GF-D8 (cell line): ENCODE measurements around the gene PTPRF.
"Not testable (repeated sequence)": the region's sequence is repeated elsewhere in the genome, so short reads cannot be mapped to it uniquely, and the experiment has no call there.

Experiments
- DNase-seq: peaks from one replicate; lab custom pipeline; 2025; lab: John Stamatoyannopoulos, UW

PTPRF gene

DNA sequence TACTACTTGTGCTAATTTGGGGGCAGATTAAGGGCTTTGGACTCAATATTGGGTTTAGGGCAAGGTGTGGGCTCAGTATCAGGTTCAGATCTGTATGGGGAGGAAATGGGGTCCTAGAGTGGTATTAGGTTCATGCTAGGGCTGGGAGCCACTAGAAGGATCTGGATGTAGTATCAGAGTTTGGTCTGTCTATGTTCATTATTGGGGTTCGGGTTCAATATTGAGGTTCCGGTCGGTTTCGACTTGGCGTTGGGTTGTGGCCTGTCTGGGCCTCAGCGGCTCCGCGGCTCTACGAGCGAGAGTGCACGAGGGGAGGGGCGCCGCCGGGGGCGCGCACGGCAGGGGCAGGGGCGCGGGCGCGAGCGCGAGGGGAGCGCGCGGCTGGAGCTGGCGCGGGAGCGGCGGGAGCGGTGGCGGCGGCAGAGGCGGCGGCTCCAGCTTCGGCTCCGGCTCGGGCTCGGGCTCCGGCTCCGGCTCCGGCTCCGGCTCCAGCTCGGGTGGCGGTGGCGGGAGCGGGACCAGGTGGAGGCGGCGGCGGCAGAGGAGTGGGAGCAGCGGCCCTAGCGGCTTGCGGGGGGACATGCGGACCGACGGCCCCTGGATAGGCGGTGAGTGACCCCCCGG, at the start of gene PTPRF:
TSS of gene PTPRF (plus strand) at position 401 of the 624 bp plus-strand sequence. CDS start 14,193 bp downstream, outside the sequence.
- DNase-seq: no peak

DNA sequence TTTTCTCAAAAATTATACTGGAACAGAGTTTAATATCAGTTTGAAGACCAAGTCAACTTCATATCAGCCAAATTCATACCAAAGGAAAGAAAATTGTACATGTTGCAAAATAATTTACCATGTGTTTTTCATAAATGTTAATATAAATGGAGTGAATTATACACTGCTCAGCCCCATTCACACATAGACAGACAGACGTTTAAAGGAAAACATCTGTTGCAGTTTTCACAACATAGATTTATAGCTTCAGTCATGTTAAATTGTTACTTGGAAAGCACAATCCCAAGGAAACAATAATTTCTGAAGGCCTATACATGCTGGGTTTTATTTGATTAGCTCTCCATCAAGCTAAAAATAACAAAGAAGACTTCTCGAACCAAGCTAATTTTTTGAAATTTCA, 49.2 kb upstream of the PTPRF start:
- no peak for DNase-seq

DNA sequence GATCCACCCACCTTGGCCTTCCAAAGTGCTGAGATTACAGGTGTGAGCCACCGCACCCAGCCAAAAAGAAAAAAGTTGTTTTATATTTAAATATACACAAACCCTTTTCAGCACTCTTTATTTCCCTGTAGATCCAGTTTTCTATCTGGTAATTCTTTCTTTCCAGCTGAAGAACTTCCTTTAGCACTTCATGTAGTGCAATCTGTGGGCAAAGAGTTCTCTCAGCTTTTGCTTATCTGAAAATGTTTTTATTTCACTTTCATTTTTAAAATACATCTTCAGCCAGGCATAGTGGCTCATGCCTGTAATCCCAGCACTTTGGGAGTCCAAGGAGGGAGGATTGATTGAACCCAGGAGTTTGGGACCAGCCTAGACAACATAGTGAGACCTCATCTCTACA, 48.5 kb upstream of the PTPRF start:
- DNase-seq: no peak

DNA sequence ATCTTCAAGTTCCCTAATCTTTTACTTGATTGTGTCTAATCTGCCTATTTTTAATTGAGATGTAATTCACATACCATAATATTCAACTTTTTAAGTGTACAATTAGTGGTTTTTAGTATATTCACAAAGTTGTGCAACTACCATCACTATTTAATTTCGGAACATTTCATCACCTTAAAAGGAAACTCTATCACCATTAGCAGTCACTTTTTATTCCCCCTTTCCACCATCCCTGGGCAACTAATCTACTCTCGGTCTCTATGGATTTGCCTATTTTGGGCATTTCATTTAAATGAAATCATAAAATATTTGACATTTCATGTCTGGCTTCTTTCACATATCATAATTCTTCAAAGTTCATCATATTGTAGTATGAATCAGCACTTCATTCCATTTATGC, 46.3 kb upstream of the PTPRF start:
- no peak for DNase-seq

DNA sequence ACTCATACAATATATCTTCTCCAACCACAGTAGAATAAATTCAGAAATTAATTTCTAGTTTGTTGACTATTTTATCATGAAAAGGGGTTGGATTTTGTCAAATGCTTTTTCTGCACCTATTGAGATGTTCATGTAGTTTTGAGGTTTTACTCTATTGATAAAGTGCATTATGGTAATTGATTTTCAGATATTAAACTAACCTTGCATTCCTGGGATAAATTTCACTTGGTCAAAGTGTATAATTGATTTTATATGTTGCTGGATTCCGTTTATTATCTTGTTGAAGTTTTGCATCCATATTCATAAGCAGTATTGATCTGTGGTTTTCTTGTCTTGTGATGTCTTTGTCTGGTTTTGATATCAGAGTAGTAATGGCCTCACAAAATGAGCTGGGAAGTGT, 42.5 kb upstream of the PTPRF start:
- DNase-seq: no peak

DNA sequence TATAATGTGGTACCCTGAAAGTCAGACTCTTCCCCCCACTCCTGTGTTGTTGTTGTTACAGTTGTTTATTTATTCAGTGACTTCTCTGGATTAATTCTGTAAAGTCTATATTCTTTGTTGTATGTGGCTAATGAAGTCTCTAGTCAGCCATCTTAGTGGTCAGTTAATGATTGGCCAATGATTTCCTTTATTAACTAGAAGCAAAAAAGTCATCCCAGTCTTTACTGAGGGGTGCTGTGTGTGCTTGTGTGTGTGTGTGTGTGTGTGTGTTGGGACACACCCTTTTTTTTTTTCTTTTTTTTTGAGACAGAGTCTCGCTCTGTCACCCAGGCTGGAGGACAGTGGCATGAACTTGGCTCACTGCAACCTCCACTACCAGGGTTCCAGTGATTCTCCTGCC, 39.6 kb upstream of the PTPRF start:
- no peak for DNase-seq

DNA sequence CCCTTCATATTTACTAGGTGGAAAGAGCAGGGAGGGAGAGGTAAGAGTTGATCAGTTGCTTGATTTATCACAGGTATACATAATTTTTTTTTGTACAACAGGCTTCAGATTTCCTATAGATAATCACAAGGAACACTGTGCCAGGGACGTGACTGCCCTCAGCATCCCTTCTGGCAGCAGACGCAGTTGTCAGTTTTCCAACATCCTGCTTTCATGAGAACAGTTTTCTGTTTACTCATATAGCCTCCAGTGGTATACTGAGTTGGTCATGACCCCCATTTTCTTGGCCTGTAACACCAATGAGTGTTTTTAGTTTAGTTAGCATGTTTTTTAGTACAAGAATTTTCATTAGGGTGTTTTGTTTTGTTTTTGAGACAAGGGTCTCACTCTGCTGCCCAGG, 37.9 kb upstream of the PTPRF start:
- no peak for DNase-seq

DNA sequence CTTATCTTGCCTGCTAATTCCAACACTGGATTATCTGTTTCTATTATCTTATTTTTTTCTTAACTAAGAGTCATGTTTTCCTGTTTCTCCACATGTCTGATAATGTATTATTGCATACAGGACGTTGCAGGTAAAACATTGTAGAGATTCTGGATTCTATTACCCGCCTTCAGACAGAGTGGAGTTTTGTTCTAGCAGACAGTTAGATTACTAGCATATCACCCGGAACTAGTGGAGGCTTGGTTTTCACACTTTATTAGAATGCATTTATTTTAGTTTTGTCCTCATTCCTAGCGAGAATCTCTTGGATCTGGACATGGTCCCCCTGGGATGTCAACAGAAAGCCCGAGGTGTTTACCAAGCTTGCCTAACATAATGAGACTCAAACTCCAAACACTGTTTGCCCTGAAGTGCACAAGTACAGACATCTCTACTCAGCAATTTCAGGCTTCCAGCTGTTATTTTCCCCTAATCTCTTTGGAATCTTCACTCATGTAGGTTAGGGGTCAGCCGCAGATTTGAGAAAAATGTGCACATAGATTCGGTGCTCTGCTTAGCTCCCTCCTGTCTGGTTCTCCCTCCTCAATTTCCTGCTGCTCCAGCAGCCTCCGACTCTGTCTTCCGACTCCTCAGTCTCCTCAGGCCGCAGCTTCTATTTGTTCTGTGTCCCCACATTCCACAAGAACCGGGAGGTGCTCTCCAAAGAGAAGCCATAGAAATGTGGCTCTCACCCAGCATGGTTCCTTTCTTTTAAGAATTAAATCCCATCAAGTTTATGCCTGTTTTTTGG, 36.8 kb upstream of the PTPRF start:
- DNase-seq: no peak

DNA sequence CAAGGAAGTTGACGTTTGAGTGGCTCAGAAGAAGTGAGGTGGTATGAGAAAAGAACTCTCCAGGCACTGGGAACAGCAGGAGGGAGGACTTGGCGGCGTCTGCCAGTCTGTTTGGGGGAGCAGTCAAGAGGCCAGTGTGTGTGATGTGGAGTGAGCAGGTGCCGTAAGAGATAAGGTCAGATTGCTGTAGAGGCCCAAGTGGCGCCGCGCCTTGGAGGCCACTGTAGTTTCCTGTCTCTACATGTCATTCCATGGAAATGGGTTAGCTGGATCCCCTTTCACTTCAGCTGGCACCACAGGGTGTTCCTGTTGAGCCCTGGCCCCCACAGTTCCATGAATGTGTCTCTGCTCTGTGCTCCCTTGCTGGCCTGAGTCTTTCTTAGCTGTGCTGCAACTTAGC, 35.5 kb upstream of the PTPRF start:
- no peak for DNase-seq

DNA sequence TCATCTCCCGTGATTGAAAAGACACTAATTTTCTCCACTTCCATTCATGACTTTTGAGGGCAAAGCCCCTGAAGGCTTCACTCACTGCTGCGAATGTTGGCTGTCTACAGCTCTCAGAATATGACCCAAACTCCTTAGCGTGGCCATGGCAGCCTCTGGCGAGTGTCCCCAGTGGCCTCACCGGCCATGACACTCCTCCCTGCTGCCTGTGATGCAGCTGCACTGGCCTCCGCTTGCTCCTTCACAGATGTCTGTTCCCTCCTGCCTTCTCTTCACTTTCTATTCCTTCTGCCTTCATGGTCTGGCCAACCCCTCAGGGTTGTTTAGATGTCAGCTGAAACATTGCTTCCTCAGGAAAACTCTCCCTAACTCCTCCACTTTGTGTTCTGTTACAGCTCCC, 30.8 kb upstream of the PTPRF start:
- no peak for DNase-seq

DNA sequence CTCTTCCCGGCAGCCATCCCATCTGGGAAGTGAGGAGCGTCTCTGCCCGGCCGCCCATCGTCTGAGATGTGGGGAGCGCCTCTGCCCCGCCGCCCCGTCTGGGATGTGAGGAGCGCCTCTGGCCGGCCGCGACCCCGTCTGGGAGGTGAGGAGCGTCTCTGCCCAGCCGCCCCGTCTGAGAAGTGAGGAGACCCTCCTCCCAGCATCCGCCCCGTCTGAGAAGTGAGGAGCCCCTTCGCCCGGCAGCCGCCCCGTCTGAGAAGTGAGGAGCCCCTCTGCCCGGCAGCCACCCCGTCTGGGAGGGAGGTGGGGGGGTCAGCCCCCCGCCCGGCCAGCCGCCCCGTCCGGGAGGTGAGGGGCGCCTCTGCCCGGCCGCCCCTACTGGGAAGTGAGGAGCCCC, 28.9 kb upstream of the PTPRF start:
- DNase-seq: not testable (repeated sequence)

DNA sequence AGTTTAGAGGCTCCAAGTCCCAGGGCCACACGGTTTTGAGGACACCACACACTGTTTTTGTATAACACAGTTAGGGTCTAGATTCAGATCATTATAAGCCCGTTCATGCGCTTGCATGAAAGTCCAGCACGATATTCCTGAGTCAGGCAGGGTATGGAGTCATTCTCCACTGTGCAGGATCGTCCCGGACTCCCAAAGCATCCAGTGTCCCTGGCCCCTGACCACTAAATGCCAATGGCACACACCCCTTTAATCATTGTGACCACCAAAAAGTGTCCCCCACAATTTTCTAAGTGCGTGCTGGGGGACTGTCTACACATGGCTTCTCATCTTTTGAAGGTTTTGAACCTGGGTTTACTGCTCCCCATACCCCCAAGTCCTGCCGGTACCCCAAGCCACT, 27.1 kb upstream of the PTPRF start:
- DNase-seq: no peak

DNA sequence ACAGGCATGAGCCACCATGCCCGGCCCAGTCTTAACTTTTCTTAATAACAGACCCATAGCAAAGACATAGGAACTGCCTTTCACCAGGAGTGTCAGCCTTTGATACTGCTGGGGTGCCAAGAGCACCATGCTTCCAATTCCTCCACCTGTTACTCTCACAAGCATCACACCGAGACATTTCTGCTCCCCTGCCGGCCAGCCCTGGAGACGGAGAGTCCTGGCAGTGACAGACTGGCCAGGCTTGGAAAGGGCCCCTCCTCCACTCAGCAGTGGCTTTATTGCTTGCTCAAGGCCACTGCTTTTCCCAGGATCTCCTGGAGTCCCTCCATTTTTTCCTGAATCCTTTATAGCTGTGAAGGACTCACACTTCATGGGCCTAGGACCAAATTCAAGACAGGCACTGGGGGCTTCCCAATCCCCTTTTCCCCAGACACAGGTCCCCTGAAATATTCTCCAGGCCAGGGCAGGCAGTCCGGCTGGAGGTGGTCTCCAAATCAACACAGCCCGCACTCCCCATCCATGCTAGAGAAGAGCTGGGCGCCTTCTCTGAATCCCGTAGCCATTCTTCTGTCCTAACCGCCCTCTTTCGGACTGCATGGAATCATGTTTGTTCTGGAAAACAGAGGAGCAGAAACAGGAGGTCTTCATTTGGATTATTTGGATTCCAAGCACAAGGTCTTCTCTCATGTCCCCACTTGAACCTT, 25.5 kb upstream of the PTPRF start:
- DNase-seq: no peak

DNA sequence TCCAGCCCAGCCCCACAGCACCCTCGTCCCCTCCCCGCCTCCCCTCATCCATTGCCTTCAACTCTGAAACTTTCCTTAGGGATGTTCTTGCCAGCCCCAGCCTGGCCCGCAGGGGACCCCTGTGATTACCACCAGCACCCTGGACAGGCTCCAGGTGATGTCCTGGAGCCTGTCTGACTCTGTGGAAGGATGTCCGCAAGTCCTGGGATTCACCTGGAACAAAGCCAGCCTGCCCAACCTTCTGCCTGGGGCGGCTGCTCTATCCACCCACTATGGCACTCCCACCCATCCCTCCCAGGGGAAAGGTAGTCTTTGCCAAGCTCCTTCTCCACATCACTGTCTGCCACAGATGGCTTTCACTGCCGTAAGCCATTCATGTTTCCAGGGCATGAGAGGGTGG, 24.4 kb upstream of the PTPRF start:
- DNase-seq: no peak

DNA sequence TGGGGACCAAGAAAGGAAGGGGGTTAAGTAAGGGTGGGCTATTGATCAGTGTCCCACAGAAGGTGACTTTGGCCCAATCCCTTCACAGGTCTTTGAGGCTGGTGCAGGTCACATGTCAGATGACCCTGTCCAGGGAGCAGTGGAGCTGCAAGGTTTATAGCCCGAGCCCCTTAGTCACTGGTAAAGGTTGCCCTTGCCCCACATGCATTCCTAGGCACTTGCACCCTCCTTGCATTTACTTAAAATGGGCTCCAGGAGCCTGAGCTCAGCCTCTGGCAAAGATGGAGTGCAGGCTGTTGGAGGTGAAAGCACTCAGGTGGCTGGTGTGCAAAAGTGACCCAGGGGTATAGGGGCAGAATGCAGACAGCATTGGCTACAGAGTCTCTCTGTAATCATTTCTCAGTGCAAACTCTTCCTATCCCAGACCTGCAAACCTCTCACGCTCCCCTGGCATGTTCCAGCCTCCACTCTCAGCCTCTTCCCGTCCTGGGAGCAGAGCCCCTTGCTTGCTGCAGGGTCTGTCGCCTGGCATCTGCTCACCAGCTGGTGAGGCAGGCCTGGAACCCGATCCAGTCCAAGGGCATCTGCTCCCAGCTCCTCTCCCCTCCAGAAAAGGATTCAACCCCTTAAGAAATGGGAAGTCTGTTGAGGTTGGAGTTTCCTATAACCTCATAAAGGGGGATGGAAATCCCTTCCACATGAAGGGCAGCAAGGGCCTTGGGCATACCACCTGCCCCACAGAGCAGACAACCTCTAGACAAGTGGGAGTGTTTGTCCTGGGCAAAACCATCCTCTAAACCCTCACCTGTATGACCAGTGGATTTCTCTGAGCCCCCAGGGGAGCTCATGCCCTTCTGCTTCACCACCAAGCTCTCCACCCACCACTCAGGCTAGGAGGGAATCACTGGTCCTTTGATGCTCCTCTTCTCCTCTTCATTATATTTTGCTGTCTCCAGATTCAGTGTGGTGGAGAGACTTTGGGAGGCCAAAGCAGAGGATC, 23.1 kb upstream of the PTPRF start:
- no peak for DNase-seq

DNA sequence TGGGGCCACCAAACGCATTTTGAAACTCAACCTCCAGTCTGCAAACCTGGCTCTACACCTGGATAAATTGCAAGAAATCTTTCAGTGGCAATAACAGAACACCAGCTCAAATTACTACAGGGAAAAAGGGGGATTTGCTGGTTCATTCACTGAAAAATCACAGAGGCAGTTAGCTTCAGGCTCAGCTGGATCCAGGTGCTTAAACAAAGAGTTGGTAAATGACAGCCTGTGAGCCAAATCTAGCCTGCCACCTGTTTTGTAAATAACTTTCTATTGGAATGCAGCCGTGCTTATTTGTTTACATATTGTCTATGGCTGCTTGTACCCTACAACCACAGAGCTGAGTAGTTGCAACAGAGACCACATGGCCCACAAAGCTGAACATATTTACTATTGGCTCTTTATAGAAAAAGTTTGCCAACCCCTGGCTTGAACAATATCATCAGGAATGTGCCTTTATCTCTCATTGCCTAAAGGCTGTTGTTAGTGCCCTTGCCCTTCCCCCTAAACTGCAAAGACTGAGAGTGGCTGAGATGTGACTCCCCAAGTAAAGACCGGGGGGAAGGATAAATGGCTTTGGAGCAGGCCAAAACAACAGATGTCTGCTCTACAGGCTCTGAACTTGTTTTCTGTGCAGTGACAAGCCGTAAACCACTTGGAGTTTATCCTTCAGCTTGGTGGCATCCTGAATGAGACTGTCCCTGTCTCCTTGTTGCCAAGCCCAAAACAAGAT, 21.5 kb upstream of the PTPRF start:
- DNase-seq: no peak

DNA sequence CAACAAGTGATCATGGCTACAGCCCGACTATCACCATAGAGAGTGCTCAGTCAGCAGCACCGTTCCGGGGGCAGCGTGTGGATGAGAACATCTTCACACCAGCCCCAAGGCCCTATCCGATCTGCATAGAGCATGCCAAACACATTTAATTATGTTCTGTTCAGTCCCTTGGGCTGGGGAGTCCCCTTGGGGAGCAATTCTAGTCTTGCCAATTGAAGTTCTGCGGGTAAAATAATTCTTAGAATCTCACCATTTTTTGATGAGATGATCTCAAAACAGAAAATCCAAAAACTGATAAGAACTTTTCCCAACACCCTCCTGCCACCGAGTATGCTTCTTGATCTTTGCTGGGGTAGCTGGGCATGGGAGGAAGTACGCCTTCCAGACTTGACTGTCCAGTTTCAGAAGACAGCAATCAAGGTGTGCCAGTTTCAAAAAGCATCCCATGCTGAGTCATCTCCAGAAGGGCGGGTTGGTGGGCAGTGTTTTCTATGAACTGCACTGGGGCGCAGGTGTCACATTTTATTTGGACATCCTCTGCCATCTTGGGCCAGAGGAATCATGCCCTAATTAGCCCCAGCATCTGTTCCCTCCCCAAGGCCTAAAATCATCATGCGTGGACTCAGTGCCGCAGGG, 20.8 kb upstream of the PTPRF start:
- DNase-seq: no peak

DNA sequence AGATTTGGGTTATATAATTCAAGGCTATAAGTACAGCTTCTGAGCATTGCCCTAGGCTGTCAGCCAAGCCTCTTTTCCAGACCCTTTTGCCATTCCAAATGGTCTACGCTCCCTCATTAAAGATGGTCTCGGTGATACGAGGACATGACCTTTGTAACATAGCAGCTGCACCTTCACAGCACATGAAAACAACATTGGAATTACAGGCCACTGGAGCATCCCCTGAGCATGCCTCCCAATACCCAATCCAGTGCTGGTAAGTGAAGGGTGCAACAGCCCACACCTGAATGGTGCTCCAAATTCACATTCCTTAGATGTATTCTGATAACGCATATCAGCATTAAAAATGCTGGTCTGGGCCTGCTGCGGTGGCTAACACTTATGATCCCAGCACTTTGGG, 20.1 kb upstream of the PTPRF start:
- no peak for DNase-seq

DNA sequence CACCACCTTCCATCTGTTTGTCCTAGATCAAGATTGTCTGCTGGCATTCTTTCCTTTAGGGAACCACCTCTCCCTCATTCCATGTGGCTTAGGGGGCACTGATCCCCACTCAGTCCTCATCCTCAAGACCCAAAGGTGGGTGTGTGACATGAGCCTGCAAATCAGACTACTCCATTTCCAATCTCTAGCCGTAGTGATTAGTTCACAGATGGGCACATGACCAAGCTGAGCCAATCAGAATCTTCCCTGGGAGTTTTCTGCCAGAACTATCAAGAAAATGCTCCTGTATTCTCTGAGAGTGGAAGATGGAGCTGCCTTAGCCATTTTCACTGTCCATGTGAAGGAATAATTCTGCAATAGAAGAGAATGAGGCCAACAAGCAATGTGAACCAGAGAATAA, 19.3 kb upstream of the PTPRF start:
- DNase-seq: no peak

DNA sequence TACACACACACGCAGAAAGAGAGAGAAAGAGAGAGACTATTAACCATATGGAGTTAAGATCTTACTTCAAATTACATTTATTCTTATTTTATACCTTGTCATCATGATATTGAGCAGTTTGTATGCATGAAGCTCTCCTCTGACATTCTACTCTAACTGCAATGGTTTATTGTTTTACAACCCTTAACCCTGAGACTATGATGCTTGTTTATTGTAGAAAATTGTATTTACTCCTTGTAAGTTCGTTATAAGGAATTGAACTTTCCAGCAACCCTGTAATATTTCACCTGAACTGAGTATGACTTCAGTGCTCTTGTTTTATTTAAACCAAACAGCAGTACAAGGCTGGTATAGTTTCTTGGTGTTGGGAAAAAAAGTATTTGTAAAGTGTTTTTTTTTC, 18.6 kb upstream of the PTPRF start:
- DNase-seq: no peak

DNA sequence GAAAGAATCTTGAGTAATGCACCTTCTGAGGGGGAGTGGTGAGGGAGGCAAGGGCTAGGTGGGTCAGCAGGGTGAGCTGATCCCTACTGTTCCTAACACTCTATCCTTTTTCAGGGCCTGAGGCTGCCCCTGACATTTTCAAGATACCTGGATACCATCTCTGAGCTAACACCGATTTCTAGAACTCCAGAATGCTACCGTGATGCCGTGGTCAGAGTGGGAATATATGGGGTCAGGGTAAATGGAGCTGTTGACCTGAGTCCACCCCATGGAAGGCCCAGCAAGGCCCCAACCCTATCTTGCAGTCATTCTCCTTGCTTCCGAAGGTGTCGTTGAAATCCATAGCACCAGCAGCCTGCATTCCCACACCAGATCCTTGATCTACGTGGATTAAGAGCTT, 18.0 kb upstream of the PTPRF start:
- DNase-seq: no peak
